HG03280 (cell line): ENCODE data around the gene PLA2G4E.

Source experiments
- ATAC-seq: cut with Tn5 transposase; IDR thresholded peaks from one replicate; pipeline ENCODE4 v1.9.1; 2021; ENCODE audit warnings: mild to moderate bottlenecking, moderate library complexity; ENCODE audit not compliant: unreplicated experiment

Gene PLA2G4E

GRCh38 chr15:42021593-42021992 lies 751 bp upstream of the PLA2G4E start:
- ATAC-seq = no peak

- ATAC-seq = no peak
These were observed 2.3 kb downstream of the PLA2G4E start for GRCh38 chr15:42018306-42019224.

DNA sequence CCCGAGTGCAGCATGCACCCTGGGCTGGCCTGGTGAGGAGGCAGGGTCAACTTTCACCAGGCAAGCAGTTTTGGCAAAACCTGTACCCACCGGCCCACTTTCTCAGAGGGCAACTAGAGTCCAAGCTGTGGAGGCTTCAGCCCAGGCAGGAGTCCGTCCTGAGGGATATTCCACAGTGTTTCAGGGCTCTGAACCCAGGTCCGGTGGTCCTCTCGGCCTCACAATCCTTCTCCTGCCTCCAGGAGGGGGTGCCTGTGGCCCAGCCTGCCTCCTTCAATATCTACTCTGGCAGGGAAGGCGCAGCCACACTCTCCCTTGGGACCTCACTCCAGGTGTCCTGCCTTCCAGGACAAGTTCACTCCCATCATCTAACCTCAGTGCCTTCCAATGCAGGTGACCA lies 3.9 kb downstream of the PLA2G4E start:
- no peak for ATAC-seq

- no peak for ATAC-seq
These were observed 6.4 kb downstream of the PLA2G4E start for GRCh38 chr15:42014406-42014805.

DNA sequence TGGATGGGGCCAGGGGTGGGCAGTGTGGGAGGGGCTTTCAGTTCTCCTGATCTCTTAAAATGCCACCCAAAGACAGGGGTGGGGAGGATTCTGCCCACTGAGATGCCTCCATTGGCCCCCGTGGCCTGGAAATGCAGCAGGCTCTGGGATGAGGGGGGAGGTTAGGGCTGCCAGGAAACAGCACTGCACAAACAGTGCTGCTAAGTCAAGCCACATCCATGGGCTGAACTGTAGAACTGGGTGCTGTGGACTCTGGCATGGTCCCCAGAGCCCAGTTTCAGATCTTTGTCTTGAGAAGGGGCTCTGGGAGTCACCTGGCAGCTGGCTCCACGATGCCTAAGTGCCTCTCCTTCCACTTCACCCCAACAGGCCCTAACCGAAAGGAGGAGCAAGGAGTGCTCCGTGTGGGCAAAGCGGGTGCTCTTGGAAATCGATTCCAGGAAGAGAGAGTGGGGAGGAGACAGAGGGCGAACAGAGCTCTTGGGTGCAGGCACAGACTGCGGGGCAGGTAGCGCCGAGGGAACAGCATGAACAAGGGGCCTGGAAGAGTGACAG lies 7.8 kb downstream of the PLA2G4E start:
- ATAC-seq = no peak

- ATAC-seq = no peak
These were observed 8.6 kb downstream of the PLA2G4E start for GRCh38 chr15:42012241-42012640.

DNA sequence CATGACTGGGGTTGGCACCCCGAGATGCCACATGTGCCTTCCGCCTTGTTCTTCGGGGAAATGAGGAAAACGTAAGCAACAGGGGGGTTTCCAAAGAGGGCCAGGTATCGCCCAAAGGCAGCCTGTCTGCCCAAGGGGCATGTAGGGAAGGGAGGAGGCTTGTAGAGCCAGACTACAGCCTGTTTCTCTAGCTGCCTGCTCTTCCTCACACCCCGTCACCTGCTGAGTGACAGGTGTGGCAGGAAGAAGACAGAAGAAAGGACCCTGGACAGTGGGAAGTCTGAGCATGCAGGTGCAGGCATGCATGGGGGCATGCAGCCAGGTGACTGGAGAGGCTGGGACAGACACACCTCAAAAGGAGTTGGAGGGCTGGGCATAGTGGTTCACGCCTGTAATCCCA lies 9.8 kb downstream of the PLA2G4E start:
- ATAC-seq = no peak

DNA sequence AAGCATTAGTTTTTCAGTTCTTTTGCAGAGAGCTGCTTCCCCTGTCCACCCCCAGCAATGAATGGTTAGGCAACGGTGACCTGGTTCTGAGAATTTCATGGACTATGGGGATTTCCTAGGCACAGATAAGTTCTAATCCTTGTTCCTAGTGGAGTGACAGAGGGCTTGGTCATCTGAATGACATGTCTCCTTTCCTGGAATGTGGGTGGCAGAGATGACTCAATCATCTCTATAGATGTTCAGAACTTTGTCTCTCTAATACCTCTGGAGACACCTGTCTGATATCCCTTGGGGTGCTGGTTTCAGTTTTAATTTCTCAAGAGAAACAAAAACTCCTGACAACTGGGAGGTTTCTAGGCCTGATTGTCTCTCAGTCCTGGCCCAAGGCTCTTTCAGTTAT lies 10.4 kb downstream of the PLA2G4E start:
- ATAC-seq = peak; percentile 57

- no peak for ATAC-seq
These were observed 11.4 kb downstream of the PLA2G4E start for GRCh38 chr15:42009474-42009873.

GRCh38 chr15:42009022-42009421 lies 11.8 kb downstream of the PLA2G4E start:
- no peak for ATAC-seq

- no peak for ATAC-seq
These were observed 13.5 kb downstream of the PLA2G4E start for GRCh38 chr15:42007386-42007785.

- ATAC-seq = no peak
These were observed 18.5 kb downstream of the PLA2G4E start for GRCh38 chr15:42002333-42002732.

- ATAC-seq = no peak
These were observed 19.6 kb downstream of the PLA2G4E start for GRCh38 chr15:42001236-42001635.

GRCh38 chr15:41999290-42000285 lies 21.3 kb downstream of the PLA2G4E start:
- no peak for ATAC-seq

DNA sequence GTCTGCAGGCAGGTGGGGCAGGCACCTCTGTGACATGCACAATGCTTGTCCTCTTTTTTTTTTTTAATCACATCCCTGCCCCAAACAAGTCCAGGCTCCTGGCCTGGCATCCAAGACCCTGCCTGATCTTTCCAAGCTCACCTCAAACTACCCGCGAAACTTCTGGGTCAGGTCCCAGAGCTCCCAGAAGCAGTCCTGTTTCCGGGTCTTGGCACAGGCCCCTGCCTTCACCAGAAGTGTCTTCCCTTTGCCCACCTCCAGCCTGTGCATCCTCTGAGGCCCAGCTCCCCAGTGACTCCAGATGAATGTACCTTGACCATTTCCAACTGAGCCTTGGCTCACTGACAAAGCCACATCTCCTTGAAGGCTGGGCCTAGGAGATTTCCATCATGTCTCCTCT lies 23.0 kb downstream of the PLA2G4E start:
- no peak for ATAC-seq

DNA sequence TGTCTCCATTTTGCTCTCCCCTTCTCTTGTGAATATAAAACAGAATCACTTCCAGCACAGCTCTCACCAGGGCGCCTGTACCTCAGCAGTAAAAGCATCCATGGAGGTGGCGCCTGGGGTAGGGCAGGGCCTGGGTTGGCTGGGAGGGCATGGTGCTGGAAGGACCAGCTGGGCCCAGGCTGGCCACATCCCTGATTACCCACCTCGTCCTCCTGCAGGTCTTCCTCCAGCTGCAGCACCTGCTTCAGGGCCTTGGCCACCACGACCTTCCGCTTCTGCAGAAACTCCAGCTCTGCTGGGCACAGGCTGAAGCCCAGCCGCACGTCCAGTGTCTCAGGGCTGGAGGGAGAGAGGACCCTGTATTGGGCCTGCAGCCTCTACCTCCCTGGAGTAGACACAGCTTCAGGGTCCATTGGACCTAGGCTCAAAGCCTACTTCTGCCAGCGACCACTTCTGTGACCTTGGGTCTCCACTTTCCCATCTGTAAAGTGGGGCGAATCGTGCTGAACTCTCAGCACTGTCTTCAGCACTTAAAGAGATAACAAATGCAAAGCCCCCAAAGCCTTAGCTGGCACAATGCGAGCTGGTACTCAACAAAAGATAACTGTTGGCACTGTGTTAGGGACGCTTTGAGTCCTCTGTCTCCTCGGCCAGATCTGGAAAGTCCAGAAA lies 23.8 kb downstream of the PLA2G4E start:
- ATAC-seq = no peak

- ATAC-seq = no peak
These were observed 24.5 kb downstream of the PLA2G4E start for GRCh38 chr15:41996376-41996775.

DNA sequence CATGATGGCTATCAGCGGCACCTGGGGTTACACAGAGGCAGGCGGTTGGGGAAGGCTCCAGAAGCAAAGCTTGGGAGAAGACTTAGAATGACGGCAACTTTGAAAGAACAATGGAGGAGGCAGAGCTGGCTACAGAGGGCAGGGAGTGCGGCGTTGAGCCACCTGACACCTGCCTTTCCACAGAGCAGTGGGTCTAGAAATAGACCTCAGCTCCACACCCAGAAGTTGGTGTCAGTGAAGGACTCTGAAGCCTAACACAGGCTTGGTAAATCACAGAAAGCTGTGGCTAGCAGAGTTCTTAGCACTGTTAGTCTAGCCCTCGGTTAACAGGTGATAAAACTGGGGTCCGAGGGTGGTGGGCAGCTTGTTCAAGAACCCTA lies 25.4 kb downstream of the PLA2G4E start:
- ATAC-seq = no peak

DNA sequence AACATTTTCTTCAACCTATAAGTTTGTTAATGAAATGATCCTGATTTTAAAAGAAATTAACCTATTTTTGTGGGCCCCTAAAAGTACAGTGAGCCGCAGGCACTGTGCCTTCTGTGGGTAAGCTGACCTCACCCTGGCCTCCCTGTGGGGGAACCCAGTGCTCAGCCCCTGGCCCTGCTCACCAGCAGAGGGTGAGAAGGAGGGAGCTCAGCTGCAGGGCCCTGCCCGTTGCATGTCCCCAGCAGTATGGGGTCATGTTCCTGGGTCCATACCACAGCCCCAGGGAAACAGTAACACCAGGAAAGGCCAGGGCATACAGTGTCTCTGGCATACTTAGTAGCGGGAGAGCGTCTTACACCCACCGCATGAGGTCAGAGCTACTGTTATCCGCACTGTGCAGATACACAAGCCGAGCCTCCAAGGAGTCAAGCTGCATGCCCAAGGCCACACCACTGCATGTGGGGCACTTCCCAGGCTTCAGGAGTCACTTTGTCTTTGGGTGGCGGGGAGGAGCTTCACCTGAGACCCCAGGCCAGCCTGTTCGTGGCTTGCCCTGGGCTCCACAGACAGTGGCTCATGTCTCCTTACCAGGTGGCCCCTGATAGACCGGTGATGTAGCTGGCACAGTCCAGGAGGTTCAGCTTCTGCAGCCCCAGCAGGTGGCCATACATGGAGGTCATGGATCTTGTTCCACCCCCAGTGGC lies 25.9 kb downstream of the PLA2G4E start:
- no peak for ATAC-seq

GRCh38 chr15:41994171-41994650 lies 26.6 kb downstream of the PLA2G4E start:
- ATAC-seq = no peak
